Ishikawa (cell line): ENCODE measurements around the gene GKN2.
A peak's percentile ranks its signal among the peaks of the same experiment; 100 is the strongest.

Source experiments
- CEBPB ChIP-seq: IDR thresholded peaks from 2 replicates; pipeline ENCODE4 v1.6.1; 2012
- CREB1 ChIP-seq: IDR thresholded peaks from 2 replicates; pipeline ENCODE4 v1.6.1; 2012; ENCODE audit warnings: low read depth
- EGR1 ChIP-seq: IDR thresholded peaks from 2 replicates; pipeline ENCODE4 v1.6.1; 2012
- EP300 ChIP-seq: IDR thresholded peaks from 2 replicates; pipeline ENCODE4 v1.6.1; 2012; ENCODE audit warnings: borderline replicate concordance
- FOXM1 ChIP-seq: IDR thresholded peaks from 2 replicates; pipeline ENCODE4 v1.6.1; 2012; ENCODE audit warnings: low read depth, borderline replicate concordance
- MAX ChIP-seq: IDR thresholded peaks from 2 replicates; pipeline ENCODE4 v1.6.1; 2012
- NFIC ChIP-seq: IDR thresholded peaks from 2 replicates; pipeline ENCODE4 v1.6.1; 2012
- RAD21 ChIP-seq: IDR thresholded peaks from 2 replicates; pipeline ENCODE4 v1.6.1; 2012; ENCODE audit warnings: low read depth
- REST ChIP-seq: IDR thresholded peaks from 2 replicates; pipeline ENCODE4 v1.6.1; 2012; ENCODE audit warnings: low read depth, mild to moderate bottlenecking
- TAF1 ChIP-seq: IDR thresholded peaks from 2 replicates; pipeline ENCODE4 v1.6.1; 2012; ENCODE audit warnings: low read depth, mild to moderate bottlenecking
- TCF12 ChIP-seq: IDR thresholded peaks from 2 replicates; pipeline ENCODE4 v1.6.1; 2012; ENCODE audit warnings: low read depth
- TEAD4 ChIP-seq: IDR thresholded peaks from 2 replicates; pipeline ENCODE4 v1.6.1; 2012
- USF1 ChIP-seq: IDR thresholded peaks from 2 replicates; pipeline ENCODE4 v1.6.1; 2012
- YY1 ChIP-seq: IDR thresholded peaks from 2 replicates; pipeline ENCODE4 v1.6.1; 2012; ENCODE audit warnings: low read depth
- ZBTB7A ChIP-seq: IDR thresholded peaks from 2 replicates; pipeline ENCODE4 v1.6.1; 2012; ENCODE audit warnings: low read depth

The GKN2 gene

GRCh38 chr2:68974946-68975665 is 22.4 kb upstream of the GKN2 start:
- TF ChIP-seq TAF1 = no peak
- no peak for TF ChIP-seq TCF12
- no peak for TF ChIP-seq TEAD4
- no peak for TF ChIP-seq ZBTB7A
- TF ChIP-seq EP300 = no peak
- no peak for TF ChIP-seq EGR1
- no peak for TF ChIP-seq CREB1

- TF ChIP-seq TAF1 (no peak), TEAD4 (no peak), CREB1 (no peak), USF1 (no peak), FOXM1 (no peak), RAD21 (no peak), ZBTB7A (no peak), NFIC (no peak), MAX (no peak), REST (no peak), TCF12 (no peak), YY1 (no peak), EP300 (no peak)
Measured at GRCh38 chr2:68974251-68974650, 21.6 kb upstream of the GKN2 start, which contains the start of gene GKN1. TSS of gene GKN1 (plus strand) at chr2:68974636. CDS start at chr2:68974678, 42 bp downstream.

GRCh38 chr2:68971591-68972231 is 19.0 kb upstream of the GKN2 start:
- TF ChIP-seq RAD21 (no peak), TEAD4 (peak; percentile 59), NFIC (no peak), TCF12 (no peak), EP300 (no peak)

- no peak for TF ChIP-seq MAX
- no peak for TF ChIP-seq CREB1
- TF ChIP-seq TEAD4 = no peak
- TF ChIP-seq FOXM1 = no peak
- no peak for TF ChIP-seq YY1
- TF ChIP-seq REST = no peak
- no peak for TF ChIP-seq USF1
- no peak for TF ChIP-seq TCF12
- no peak for TF ChIP-seq TAF1
- no peak for TF ChIP-seq EP300
- no peak for TF ChIP-seq ZBTB7A
- TF ChIP-seq EGR1 = no peak
- no peak for TF ChIP-seq NFIC
- no peak for TF ChIP-seq RAD21
- no peak for TF ChIP-seq CEBPB
Measured at GRCh38 chr2:68970566-68971265, 18.0 kb upstream of the GKN2 start.

- TF ChIP-seq CEBPB (no peak), ZBTB7A (no peak), RAD21 (no peak), FOXM1 (no peak), TCF12 (no peak), CREB1 (no peak), YY1 (no peak), TAF1 (no peak), USF1 (no peak), REST (no peak), TEAD4 (no peak), EP300 (no peak)
Measured at GRCh38 chr2:68969736-68970490, 17.2 kb upstream of the GKN2 start.
